Panc1 (cell line): Measurements from ENCODE around the gene ERF.

Experiments
- CTCF ChIP-seq: fragments of 450-650 bp; IDR thresholded peaks from 2 replicates; pipeline ENCODE4 v1.5.1; 2017; ENCODE audit warnings: mild to moderate bottlenecking
- POLR2AphosphoS5 ChIP-seq: IDR thresholded peaks from 2 replicates; pipeline ENCODE4 v1.6.1; 2012; ENCODE audit warnings: mild to moderate bottlenecking, low read depth, low read length, moderate library complexity
- REST ChIP-seq, 2 experiments: IDR thresholded peaks; 2 replicates each; pipeline ENCODE4 v1.6.1; 2011 to 2012; ENCODE audit warnings: low read depth in 2 of 2, control low read depth in 1 of 2, low read length in 1 of 2, mild to moderate bottlenecking in 1 of 2, moderate library complexity in 1 of 2; ENCODE audit not compliant: insufficient read depth in 1 of 2
- SIN3A ChIP-seq: IDR thresholded peaks from 2 replicates; pipeline ENCODE4 v1.6.1; 2012; ENCODE audit warnings: low read depth, mild to moderate bottlenecking, low read length, moderate library complexity, borderline replicate concordance; ENCODE audit not compliant: insufficient read depth
- TCF7L2 ChIP-seq: IDR thresholded peaks from 2 replicates; pipeline ENCODE4 v1.6.1; 2011; ENCODE audit warnings: mild to moderate bottlenecking, low read depth, low read length, inconsistent platforms

GRCh38 chr19:42294471-42295137 lies 39.7 kb upstream of the ERF start:
- TF ChIP-seq CTCF (no peak), POLR2AphosphoS5 (no peak), REST (IDR thresholded peaks at IDR 0.05; ENCODE audit: insufficient read depth in 1 of 2, low read depth in 2 of 2, low read length in 1 of 2) (no peak), SIN3A (no peak), TCF7L2 (no peak)
